Epithelial cell of alveolus of lung (primary cell): ENCODE results near the gene PGAP6. TPM values are rescaled to one million over a fixed set of nuclear protein-coding genes. Genes with fewer than 3 reads are reported as not detected.

Source experiments
- total RNA-seq: library from RNA; depleted of rRNA; stranded (reverse); fragments of >200 nt; gene quantifications from 2 replicates; pipeline ENCODE4 v1.2.1, GENCODE V29; 2015

Gene PGAP6, protein sequence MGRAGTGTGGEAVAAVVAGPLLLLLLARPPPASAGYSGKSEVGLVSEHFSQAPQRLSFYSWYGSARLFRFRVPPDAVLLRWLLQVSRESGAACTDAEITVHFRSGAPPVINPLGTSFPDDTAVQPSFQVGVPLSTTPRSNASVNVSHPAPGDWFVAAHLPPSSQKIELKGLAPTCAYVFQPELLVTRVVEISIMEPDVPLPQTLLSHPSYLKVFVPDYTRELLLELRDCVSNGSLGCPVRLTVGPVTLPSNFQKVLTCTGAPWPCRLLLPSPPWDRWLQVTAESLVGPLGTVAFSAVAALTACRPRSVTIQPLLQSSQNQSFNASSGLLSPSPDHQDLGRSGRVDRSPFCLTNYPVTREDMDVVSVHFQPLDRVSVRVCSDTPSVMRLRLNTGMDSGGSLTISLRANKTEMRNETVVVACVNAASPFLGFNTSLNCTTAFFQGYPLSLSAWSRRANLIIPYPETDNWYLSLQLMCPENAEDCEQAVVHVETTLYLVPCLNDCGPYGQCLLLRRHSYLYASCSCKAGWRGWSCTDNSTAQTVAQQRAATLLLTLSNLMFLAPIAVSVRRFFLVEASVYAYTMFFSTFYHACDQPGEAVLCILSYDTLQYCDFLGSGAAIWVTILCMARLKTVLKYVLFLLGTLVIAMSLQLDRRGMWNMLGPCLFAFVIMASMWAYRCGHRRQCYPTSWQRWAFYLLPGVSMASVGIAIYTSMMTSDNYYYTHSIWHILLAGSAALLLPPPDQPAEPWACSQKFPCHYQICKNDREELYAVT
- 53.6 and 64.8 TPM in 2 replicates for total RNA-seq

DNA sequence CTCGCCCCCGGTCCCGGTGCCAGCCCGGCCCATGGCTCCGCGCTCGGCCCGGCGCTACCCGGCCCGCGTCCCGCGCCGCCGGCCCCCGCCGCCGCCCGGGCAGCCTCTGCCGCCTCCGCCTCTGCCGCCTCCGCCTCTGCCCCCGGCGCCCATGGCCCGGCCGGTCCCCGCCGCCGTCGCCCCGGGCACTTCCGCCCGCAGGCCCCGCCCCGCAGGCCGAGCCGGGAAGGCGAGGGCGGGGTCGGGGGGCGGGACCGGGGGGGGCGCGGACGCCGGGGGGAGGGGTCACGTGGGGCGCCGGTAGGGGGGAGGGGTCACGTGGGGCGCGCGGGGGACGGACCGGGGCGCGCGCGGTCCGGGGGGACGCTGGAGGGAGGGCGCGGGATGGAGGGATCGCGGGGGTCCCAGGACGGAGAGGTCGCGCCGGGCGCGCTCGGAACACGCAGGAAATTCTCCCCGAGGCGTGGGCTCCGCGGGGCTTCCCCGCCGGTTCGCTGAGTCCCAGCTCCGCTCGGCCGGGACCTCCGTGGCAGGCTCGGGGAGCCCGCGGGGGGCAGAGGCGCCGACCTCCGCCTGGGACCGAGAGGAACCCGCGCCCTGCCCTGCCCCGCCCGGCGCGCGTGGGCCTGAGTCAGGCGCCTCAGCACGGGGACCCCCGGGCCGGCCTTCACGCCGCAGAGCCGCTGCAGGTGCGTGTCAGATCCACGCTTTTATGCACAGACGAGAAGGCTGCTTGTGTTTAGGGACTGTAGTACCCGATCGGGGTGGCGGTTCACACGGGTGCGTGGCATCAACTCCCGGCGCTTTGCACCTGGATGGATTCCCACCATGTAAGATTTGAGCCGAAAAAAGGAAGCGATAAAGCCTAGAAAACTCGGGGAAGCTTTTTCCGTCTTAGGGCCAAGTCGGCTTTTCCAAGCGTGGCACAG, at the start of gene PGAP6:
PGAP6 (minus strand) TSS at position 190 of the 929 bp plus-strand sequence; CDS start at position 33, 157 bp downstream.

DNA sequence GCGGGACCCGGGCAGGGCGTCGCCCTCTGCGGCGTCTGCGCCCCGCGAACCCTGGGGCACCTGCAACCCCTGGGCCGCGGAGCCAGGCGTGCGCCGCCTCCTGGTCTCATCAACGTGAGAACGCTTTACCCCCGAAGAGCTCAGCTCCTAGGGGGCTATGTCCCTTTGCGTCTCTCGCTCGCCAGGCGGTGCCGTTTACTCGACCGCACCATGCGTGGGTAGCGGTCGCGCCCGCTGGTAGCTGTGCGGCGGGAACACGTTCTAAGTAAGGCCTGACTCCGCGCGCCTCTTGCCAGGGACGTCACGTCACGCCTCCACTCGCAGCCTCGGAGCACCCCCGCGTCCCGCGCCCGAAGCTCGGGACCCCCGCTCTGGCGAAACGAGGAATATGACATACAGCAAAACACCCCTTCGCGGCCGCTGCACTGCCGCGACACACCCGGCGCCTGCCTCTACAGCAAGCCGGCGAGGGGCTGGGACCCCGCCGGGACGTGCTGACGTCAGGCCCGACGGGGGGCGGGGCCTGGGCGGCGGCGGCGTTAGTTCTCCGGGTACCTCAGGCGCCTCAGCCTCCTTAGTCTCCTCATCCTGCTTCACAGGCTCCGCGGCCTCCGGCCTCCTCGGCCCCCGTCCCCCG, 43.4 kb upstream of the PGAP6 start, which contains the start of gene RAB11FIP3:
RAB11FIP3 (plus strand) TSS at position 568 of the 637 bp plus-strand sequence. CDS start 358 bp downstream, outside the sequence.

DNA sequence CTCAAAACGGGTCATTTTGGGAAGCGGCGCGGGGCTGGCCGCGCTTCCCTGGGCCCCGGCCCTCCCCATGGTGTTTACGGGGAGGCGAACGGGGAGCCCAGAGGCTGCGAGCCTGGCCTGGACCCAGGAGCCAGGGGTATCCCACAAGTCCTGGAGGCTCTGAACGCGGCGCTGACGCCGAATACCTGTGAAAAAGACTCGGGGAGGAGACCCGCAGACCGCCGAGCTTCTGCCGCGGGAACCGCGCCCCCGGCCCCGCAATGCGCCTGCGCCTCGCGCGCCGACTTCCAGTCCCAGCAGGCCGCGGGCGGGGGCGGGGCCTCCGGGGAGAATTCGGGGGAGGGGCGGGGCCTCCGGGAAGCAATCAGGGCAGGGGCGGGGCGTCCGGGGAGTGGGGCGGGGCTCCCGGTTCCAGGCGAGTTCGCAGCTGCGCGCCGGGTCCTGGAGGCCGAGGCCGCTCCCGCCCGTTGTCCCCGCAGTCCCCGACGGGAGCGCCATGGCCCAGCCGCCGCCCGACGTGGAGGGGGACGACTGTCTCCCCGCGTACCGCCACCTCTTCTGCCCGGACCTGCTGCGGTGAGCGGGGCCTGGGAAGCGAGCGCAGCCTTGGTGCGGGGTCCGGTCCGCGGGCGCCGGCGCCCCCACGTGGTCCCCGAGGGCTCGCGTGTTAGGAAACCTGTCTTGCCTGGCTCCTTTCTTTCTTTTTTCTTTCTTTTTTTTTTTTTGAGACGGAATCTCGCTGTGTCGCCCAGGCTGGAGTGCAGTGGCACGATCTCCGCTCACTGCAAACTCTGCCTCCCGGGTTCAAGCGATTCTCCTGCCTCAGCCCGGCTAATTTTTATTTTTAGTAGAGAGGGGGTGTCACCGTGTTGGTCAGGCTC, 19.9 kb upstream of the PGAP6 start, which contains the start of gene DECR2:
DECR2 (plus strand) TSS at position 418 of the 881 bp plus-strand sequence; CDS start at position 497, 79 bp downstream.

DNA sequence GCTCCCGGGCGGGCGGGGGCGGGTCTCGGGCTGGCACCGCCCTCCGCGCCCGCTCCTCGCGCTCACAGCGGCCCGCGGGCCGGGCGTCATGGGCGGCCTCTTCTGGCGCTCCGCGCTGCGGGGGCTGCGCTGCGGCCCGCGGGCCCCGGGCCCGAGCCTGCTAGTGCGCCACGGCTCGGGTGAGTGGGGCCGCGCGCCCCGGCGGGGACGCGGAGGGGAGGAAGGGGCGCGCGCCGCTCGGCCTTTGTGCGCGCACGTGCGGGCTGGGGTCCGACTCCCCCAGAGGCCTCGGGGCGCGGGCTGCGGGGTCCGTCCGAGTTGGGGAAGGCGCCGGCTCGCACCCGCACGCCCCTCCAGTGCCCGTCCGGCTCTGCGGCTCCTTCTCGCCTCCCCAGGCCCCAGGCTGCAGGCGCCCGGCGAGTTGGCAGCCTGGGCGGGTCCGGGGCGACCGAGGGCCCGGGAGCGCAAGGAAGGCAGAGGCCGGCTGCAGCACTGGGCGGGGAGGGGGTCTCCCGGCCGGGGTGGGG, 15.4 kb upstream of the PGAP6 start, which contains the start of gene NME4:
NME4 (plus strand) TSS at position 65 of the 527 bp plus-strand sequence; CDS start at position 89, 24 bp downstream.

DNA sequence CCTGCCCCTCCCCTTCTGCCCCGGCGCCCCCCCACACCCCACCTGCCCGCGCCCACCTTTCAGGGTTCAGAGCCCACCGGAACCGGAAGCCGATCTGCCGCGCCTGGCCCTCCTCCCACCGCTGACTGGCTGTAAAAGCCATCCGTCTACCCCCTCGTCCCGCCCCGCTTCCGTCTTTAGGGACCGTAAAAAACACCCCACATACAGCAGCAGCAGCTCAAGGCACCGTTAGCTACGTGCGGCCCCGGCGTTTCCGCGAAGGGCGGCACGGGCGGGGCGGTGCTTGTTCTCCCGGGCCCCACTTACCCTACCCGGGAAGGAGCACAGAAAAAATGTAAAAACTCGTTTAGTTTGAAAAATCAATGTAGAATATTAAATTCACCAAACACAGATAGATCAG, 11.3 kb downstream of the PGAP6 start, which contains the start of gene MRPL28:
MRPL28 (minus strand) TSS at position 96 of the 400 bp plus-strand sequence. CDS start 320 bp downstream, outside the sequence.

DNA sequence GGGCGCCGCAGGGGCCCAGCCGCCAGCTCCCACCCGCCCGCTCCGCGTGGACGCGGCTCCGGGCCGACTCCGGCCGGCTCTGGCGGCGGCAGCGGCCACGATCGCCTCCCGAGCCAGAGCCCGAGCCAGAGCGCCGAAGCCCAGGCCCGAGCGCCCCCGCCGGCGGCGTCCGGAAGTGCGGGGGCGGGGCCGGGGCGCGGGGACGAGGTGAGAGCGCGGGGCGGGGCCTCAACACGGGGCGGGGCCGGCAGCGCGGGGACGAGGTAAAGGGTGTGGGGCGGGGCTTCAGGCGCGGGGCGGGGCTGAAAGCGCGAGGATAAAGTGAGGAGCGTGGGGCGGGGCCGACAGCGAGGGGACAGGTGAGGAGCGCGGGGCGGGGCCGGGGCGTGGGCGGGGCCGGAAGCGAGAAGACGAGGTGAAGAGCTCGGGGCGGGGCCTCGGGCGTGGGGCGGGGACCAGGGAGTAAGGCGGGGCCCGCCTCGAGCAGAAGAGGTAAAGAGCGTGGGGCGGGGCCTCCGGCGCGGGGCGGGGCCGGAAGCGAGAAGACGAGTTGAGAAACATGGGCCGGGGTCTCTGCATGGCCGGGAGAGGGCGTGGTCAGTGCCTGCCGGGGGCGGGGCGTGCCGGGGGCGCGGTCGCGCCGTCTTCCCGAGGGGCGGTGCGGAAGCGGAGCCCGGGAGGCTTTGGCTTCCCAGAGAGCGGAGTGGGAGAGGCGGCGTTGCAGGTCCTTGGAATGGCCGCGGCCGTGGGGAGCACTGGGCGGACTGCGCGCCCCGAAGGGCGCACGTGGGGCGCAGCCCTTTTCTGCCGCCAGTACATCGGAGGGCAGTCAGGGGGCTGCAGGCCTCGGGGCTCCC, 29.0 kb downstream of the PGAP6 start, which contains the start of gene AXIN1:
AXIN1 (minus strand) TSS at position 177 of the 857 bp plus-strand sequence. CDS start 5,698 bp downstream, outside the sequence.

Other genes with a start within 250 kb of the PGAP6 start
- 17.1 and 26.9 TPM in 2 replicates for gene NPRL3, start 243.3 kb downstream of the PGAP6 start, total RNA-seq
- gene HBZ, start 229.3 kb downstream of the PGAP6 start, total RNA-seq: not detected in 2 replicates
- not detected in 2 replicates for gene HBM, start 216.0 kb downstream of the PGAP6 start, total RNA-seq
- 0.91 TPM in 1 of 2 replicates, not detected in the other for gene HBA2, start 209.1 kb downstream of the PGAP6 start, total RNA-seq
- gene HBA1, start 205.3 kb downstream of the PGAP6 start, total RNA-seq: not detected in 2 replicates
- 2.8 TPM in 1 of 2 replicates, not detected in the other for gene HBQ1, start 201.5 kb downstream of the PGAP6 start, total RNA-seq
- gene LUC7L, start 152.5 kb downstream of the PGAP6 start, total RNA-seq: 24.6 and 84.8 TPM in 2 replicates
- gene FAM234A, start 147.2 kb downstream of the PGAP6 start, total RNA-seq: 120 and 127 TPM in 2 replicates
- gene RGS11, start 106.0 kb downstream of the PGAP6 start, total RNA-seq: 0.13 and 0.88 TPM in 2 replicates
- 0.39 and 0.72 TPM in 2 replicates for gene ARHGDIG, start 101.4 kb downstream of the PGAP6 start, total RNA-seq
- gene PDIA2, start 98.8 kb downstream of the PGAP6 start, total RNA-seq: 0.72 TPM in 1 of 2 replicates, not detected in the other
- 17.7 and 20.2 TPM in 2 replicates for gene AXIN1, start 29.3 kb downstream of the PGAP6 start, total RNA-seq
- gene MRPL28, start 11.4 kb downstream of the PGAP6 start, total RNA-seq: 179 and 184 TPM in 2 replicates
- gene NME4, start 15.2 kb upstream of the PGAP6 start, total RNA-seq: 174 and 184 TPM in 2 replicates
- 12.3 and 14.3 TPM in 2 replicates for gene DECR2, start 19.9 kb upstream of the PGAP6 start, total RNA-seq
- gene RAB11FIP3, start 43.7 kb upstream of the PGAP6 start, total RNA-seq: 14.5 and 18.5 TPM in 2 replicates
- gene CAPN15, start 145.7 kb upstream of the PGAP6 start, total RNA-seq: 37.4 and 47.7 TPM in 2 replicates
- not detected in 2 replicates for gene PRR35, start 178.4 kb upstream of the PGAP6 start, total RNA-seq
- 2.2 and 13.1 TPM in 2 replicates for gene NHLRC4, start 185.0 kb upstream of the PGAP6 start, total RNA-seq
- gene PIGQ, start 188.0 kb upstream of the PGAP6 start, total RNA-seq: 38.7 and 40.2 TPM in 2 replicates
- gene RAB40C, start 208.1 kb upstream of the PGAP6 start, total RNA-seq: 14.5 and 15.1 TPM in 2 replicates
- 0.13 and 2.6 TPM in 2 replicates for gene WFIKKN1, start 249.0 kb upstream of the PGAP6 start, total RNA-seq